K562 (cell line): ENCODE data around the gene IKBKG. TPM values are rescaled to one million over a fixed set of nuclear protein-coding genes. Genes with fewer than 3 reads are reported as not detected.
A peak's percentile ranks its signal among the peaks of the same experiment; 100 is the strongest.

Experiments used
- ESRRA ChIP-seq: fragments of 450-650 bp; IDR thresholded peaks from 2 replicates; pipeline ENCODE4 v1.6.1; 2014; ENCODE audit warnings: low read depth, mild to moderate bottlenecking, moderate library complexity, borderline replicate concordance
- ESRRB ChIP-seq: fragments of 250-450 bp; sonication (Bioruptor Pico); IDR thresholded peaks from 2 replicates; pipeline ENCODE4 v1.5.0; 2020; ENCODE audit warnings: mild to moderate bottlenecking, moderate library complexity, borderline replicate concordance
- FOXJ3 ChIP-seq: sonication (generic); formaldehyde crosslinking; IDR thresholded peaks from 2 replicates; pipeline ENCODE4 v1.4.0; 2020; ENCODE audit warnings: mild to moderate bottlenecking, missing genetic modification reagents
- GTF2E2 ChIP-seq: fragments of 200-800 bp; sonication (Bioruptor generic); IDR thresholded peaks from 2 replicates; pipeline ENCODE4 v1.6.1; 2016; ENCODE audit warnings: missing genetic modification characterization, missing compliant biosample characterization
- KAT7 ChIP-seq: sonication (generic); formaldehyde crosslinking; IDR thresholded peaks from 2 replicates; pipeline ENCODE4 v1.8.0; 2022; ENCODE audit warnings: missing genetic modification reagents, mild to moderate bottlenecking, borderline replicate concordance
- MAZ ChIP-seq, 2 experiments: fragments of 450-650 bp in 1 of 2; sonication (generic) in 1 of 2; formaldehyde crosslinking; IDR thresholded peaks in 1 of 2; conservative IDR thresholded peaks in 1 of 2; 2 replicates each; pipeline versions ENCODE4 v1.4.0 to v1.5.0; 2020; ENCODE audit warnings: mild to moderate bottlenecking in 1 of 2, missing genetic modification reagents in 1 of 2
- MBD2 ChIP-seq: sonication (generic); IDR thresholded peaks from 2 replicates; pipeline ENCODE4 v1.6.1; 2016; ENCODE audit warnings: low read depth, borderline replicate concordance
- PML ChIP-seq: IDR thresholded peaks from 2 replicates; pipeline ENCODE4 v1.6.1; 2012; ENCODE audit warnings: low read length, inconsistent platforms
- POLR2G ChIP-seq: fragments of 200-400 bp; formaldehyde crosslinking; IDR thresholded peaks from 2 replicates; pipeline ENCODE4 v1.6.1; 2017; ENCODE audit warnings: low read depth, mild to moderate bottlenecking, antibody characterized with exemption, low read length, moderate library complexity
- POU5F1 ChIP-seq: fragments of 150-350 bp; IDR thresholded peaks from 2 replicates; pipeline ENCODE4 v1.6.1; 2014; ENCODE audit warnings: borderline replicate concordance, low read length, low read depth, mild to moderate bottlenecking; ENCODE audit not compliant: partially characterized antibody
- PRMT5 ChIP-seq: sonication (generic); formaldehyde crosslinking; IDR thresholded peaks from 2 replicates; pipeline ENCODE4 v1.5.0; 2020; ENCODE audit warnings: missing genetic modification reagents
- SMAD2 ChIP-seq: fragments of 150-350 bp; IDR thresholded peaks from 2 replicates; pipeline ENCODE4 v1.6.1; 2014; ENCODE audit warnings: low read depth, mild to moderate bottlenecking, low read length
- SREBF2 ChIP-seq: sonication (generic); formaldehyde crosslinking; IDR thresholded peaks from 2 replicates; pipeline ENCODE4 v1.4.0; 2020; ENCODE audit warnings: mild to moderate bottlenecking, missing genetic modification reagents
- SRF ChIP-seq, 2 experiments: fragments of 250-450, 450-650 bp in 1 of 2; sonication (Bioruptor Pico) in 1 of 2; sonication (generic) in 1 of 2; formaldehyde crosslinking; IDR thresholded peaks; 2 replicates each; pipeline versions ENCODE4 v1.5.0 to v1.5.1; 2020 to 2022; ENCODE audit warnings: mild to moderate bottlenecking in 1 of 2, missing genetic modification reagents in 1 of 2
- TCFL5 ChIP-seq: fragments of 250-450 bp; sonication (Bioruptor Pico); conservative IDR thresholded peaks from 2 replicates; pipeline ENCODE4 v1.6.1; 2021; ENCODE audit warnings: mild to moderate bottlenecking, moderate library complexity, matching md5 sums
- ZNF551 ChIP-seq: fragments of 250-450 bp; sonication (Bioruptor Pico); IDR thresholded peaks from 2 replicates; pipeline ENCODE4 v1.5.0; 2021; ENCODE audit warnings: mild to moderate bottlenecking, moderate library complexity
- polyA plus RNA-seq, 8 experiments: library from polyadenylated mRNA; depleted of rRNA in 4 of 8; stranded (reverse) in 5 of 8; unstranded in 3 of 8; fragments of >200 nt; fragmentation: Nextera tagmentation in 2 of 8; fragmentation: Illumina TruSeq in 1 of 8; extraction: Ambion mirVana in 2 of 8; extraction: Trizol in 1 of 8; gene quantifications; 2 replicates each; pipeline versions ENCODE4 v1.2.1 to v1.2.3, GENCODE V29; 2011 to 2014; ENCODE audit warnings: inconsistent platforms in 1 of 8, missing spikeins in 1 of 8
- total RNA-seq, 7 experiments: library from RNA; depleted of rRNA in 6 of 7; stranded (reverse); fragments of >200 nt in 6 of 7; fragmentation: Illumina TruSeq in 2 of 7; extraction: Trizol in 2 of 7; gene quantifications; 2 replicates each; pipeline versions ENCODE4 v1.2.1 to v1.2.3, GENCODE V29; 2011 to 2021; ENCODE audit warnings: low replicate concordance in 1 of 7
- TF ChIP-seq, protein P1 (sequence below): fragments of 450-650 bp; conservative IDR thresholded peaks from 2 replicates; pipeline ENCODE4 v1.6.1; 2016; ENCODE audit warnings: missing genetic modification characterization, low read depth, mild to moderate bottlenecking, control low read depth, missing compliant biosample characterization
- TF ChIP-seq, protein P2 (sequence below): fragments of 450-650 bp; IDR thresholded peaks from 2 replicates; pipeline ENCODE4 v1.6.1; 2016; ENCODE audit warnings: missing biosample characterization, missing genetic modification characterization
- TF ChIP-seq, protein P3 (sequence below): fragments of 250-450 bp; sonication (Bioruptor Pico); IDR thresholded peaks from 2 replicates; pipeline ENCODE4 v1.5.0; 2020; ENCODE audit warnings: mild to moderate bottlenecking
- TF ChIP-seq, protein P4 (sequence below): fragments of 450-650 bp; IDR thresholded peaks from 2 replicates; pipeline ENCODE4 v1.6.1; 2016; ENCODE audit warnings: antibody characterized with exemption

IKBKG gene
- total and polyA plus RNA-seq, 9 of the 15 experiments (the other 6 are each of a cell fraction or from before 2014, with no cell fraction given), result 0.68 to 60.0 (median 21.9) TPM

DNA sequence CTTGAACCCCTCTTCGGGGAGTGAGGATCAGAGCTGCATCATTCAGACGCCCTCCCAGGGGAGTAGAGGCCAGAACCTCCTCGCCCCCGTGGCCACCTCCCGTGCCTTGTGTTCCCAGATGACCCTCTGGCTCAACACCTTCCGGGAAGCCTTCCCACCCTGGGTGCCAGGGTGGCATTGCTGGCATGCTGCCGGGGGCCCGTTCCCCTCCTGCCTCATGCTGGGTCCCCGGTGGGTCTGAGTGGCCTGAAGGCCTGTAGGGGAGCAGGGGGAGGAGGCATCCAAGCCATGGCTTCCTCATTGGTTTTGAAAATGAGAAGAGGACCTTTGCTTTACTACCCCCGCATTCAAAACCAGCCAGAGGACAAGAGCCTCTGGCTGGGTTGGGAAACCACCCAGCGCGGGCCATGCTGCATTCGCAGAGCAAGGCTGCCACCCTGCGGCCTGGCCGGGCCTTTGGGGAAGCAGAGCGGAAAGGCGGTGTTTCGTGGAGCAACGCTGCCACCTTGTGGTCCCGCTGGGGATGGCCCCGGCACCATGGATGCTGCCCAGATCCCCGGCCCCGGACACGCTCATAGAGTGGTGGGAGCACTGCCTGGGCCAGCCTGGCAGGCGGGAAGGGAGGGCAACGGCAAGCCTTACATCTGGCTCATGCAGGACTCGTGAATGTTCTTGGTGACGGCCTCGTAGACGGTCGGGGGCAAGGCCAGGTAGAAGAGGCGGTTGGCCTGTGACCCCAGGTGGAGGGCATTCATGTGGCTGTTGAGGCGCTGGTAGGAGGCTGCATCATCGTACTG is 12.7 kb upstream of the IKBKG start (continued):
- TF ChIP-seq ESRRB (CRISPR knock-in tag) (no peak), SREBF2 (CRISPR knock-in tag) (no peak), ZNF551 (no peak), MAZ (CRISPR knock-in tag; conservative IDR thresholded peaks at IDR 0.05 in 1 of 2, IDR thresholded peaks at IDR 0.05 in 1 of 2) (peak in 1 of 2 experiments; percentile 83; a peak in 2 of 4 replicates), SRF (CRISPR knock-in tag; IDR thresholded peaks at IDR 0.05) (peak in 1 of 2 experiments; percentile 61; a peak in 1 of 4 replicates), MBD2 (no peak), SMAD2 (no peak), PRMT5 (no peak), POU5F1 (no peak), PML (no peak), ESRRA (peak; percentile 51; the same call in 1 of the 2 replicates), TCFL5 (CRISPR knock-in tag) (no peak), GTF2E2 (tag) (no peak), KAT7 (0 out of 2 replicates have a peak, but pooled peaks have one; percentile 46), POLR2G (peak; percentile 32; the same call in 1 of the 2 replicates), FOXJ3 (CRISPR knock-in tag) (no peak)
- TF ChIP-seq, protein P1, sequence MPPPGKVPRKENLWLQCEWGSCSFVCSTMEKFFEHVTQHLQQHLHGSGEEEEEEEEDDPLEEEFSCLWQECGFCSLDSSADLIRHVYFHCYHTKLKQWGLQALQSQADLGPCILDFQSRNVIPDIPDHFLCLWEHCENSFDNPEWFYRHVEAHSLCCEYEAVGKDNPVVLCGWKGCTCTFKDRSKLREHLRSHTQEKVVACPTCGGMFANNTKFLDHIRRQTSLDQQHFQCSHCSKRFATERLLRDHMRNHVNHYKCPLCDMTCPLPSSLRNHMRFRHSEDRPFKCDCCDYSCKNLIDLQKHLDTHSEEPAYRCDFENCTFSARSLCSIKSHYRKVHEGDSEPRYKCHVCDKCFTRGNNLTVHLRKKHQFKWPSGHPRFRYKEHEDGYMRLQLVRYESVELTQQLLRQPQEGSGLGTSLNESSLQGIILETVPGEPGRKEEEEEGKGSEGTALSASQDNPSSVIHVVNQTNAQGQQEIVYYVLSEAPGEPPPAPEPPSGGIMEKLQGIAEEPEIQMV (tag), result no peak
- TF ChIP-seq, protein P2, sequence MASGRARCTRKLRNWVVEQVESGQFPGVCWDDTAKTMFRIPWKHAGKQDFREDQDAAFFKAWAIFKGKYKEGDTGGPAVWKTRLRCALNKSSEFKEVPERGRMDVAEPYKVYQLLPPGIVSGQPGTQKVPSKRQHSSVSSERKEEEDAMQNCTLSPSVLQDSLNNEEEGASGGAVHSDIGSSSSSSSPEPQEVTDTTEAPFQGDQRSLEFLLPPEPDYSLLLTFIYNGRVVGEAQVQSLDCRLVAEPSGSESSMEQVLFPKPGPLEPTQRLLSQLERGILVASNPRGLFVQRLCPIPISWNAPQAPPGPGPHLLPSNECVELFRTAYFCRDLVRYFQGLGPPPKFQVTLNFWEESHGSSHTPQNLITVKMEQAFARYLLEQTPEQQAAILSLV (tag), result no peak
- TF ChIP-seq, protein P3, sequence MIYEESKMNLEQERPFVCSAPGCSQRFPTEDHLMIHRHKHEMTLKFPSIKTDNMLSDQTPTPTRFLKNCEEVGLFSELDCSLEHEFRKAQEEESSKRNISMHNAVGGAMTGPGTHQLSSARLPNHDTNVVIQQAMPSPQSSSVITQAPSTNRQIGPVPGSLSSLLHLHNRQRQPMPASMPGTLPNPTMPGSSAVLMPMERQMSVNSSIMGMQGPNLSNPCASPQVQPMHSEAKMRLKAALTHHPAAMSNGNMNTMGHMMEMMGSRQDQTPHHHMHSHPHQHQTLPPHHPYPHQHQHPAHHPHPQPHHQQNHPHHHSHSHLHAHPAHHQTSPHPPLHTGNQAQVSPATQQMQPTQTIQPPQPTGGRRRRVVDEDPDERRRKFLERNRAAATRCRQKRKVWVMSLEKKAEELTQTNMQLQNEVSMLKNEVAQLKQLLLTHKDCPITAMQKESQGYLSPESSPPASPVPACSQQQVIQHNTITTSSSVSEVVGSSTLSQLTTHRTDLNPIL (CRISPR knock-in tag), result no peak
- TF ChIP-seq, protein P4, sequence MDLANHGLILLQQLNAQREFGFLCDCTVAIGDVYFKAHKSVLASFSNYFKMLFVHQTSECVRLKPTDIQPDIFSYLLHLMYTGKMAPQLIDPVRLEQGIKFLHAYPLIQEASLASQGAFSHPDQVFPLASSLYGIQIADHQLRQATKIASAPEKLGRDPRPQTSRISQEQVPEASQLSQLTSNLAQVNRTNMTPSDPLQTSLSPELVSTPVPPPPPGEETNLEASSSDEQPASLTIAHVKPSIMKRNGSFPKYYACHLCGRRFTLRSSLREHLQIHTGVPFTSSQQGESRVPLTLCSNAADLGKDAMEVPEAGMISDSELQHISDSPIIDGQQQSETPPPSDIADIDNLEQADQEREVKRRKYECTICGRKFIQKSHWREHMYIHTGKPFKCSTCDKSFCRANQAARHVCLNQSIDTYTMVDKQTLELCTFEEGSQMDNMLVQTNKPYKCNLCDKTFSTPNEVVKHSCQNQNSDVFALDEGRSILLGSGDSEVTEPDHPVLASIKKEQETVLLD, result no peak
